ENCODE measurements around the gene PLA2G4C. TPM values are rescaled to one million over a fixed set of nuclear protein-coding genes. Genes with fewer than 3 reads are reported as not detected.
"Not testable (repeated sequence)": the region's sequence is repeated elsewhere in the genome, so short reads cannot be mapped to it uniquely, and the experiment has no call there.

Gene PLA2G4C
- total RNA-seq, 1 experiment from 2014 or later: 4.5 TPM

DNA sequence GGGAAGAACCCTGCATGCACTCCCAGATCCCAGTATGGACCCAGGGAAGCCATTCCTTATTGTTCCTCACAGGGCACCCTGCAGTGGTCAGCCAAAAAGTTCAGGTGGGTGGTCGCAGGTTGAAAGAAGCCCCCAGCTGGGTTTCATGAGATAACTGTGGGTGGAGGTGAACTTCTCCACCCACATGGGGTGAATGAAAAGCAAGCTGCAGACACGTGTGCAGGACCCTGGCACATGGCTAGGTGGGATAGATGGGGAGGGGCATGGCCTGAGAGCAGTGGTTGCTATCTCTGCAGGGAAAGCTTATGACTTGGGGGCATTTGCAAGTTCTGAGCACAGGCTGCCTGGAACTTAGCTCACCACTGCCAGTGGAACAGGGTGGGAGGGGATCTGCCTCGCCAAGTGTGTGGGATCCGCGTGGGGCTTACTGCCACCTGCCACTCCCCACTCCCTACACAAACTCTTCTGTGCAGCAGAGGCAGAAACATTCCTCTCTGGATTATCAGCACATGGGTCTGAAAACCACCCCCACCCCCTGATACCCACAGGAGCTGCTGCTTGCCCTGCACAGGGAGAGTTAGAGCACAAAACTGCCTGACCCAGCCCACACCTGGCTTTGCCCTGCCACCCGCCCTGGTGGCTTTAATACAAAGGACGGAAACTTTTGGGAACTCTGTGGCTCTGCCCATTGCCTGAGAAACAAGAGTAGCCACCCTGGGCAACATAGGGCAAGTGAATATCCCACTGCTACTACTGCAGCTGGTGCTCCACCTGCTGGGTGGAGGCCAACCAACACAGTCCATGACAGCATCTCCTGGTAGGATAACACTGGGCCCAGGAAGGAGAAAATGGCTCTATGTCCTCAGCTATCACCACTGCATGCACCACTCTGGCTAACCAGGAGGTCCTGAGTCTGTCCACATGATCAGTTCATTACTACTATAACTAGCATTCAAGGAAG, 24.4 kb downstream of the PLA2G4C start (continued):
- TF ChIP-seq, protein P1, sequence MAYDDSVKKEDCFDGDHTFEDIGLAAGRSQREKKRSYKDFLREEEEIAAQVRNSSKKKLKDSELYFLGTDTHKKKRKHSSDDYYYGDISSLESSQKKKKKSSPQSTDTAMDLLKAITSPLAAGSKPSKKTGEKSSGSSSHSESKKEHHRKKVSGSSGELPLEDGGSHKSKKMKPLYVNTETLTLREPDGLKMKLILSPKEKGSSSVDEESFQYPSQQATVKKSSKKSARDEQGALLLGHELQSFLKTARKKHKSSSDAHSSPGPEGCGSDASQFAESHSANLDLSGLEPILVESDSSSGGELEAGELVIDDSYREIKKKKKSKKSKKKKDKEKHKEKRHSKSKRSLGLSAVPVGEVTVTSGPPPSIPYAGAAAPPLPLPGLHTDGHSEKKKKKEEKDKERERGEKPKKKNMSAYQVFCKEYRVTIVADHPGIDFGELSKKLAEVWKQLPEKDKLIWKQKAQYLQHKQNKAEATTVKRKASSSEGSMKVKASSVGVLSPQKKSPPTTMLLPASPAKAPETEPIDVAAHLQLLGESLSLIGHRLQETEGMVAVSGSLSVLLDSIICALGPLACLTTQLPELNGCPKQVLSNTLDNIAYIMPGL (CRISPR knock-in tag; IDR thresholded peaks at IDR 0.05): no peak

DNA sequence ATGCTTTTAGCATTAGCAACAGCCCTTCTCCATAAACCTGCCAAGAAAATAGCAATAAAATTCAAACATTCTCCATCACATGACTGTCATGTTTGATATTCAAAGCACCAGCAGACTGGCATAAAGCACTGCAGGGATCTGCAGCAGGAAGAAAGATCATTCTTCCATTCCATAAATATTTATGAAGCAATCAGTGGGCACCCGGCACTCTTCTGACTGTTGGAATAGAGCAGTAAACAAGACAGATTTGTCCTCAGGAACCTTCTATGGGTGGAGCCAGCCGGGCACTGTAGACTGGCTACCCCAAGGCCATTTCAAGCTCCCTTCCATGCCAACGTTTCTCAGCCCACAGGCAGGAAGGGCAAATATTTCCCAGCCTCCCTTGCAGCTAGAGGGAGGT, 25.5 kb downstream of the PLA2G4C start:
- DNase-seq (ENCODE audit: low spot score): no peak
- CTCF ChIA-PET: interaction anchor here (1.0 to 3.3 kb wide), 2 partner anchors 80 to 122 kb away, joined by 3 to 21 read pairs; no protein-coding TSS in a partner anchor
- no peaks in the 10 kb centered on the region for H3K36me3 Mint-ChIP-seq
- H3K4me3 Mint-ChIP-seq: no peak overlapping the region
- no peak for ATAC-seq
- no peaks in the 10 kb centered on the region for H3K4me1 Mint-ChIP-seq
- no peaks in the 10 kb centered on the region; the same call in 1 of the 2 replicates for H3K27me3 Mint-ChIP-seq (ENCODE audit: low read depth)
- POLR2A ChIA-PET: no interaction called here
- H3K27ac Mint-ChIP-seq: no peak overlapping the region
- TF ChIP-seq GABPB1 (CRISPR knock-in tag; IDR thresholded peaks at IDR 0.05) (no peak), JAZF1 (CRISPR knock-in tag; IDR thresholded peaks at IDR 0.05) (no peak), MYBL2 (CRISPR knock-in tag; IDR thresholded peaks at IDR 0.05) (no peak), KAT7 (CRISPR knock-in tag; IDR thresholded peaks at IDR 0.05; ENCODE audit: borderline replicate concordance) (no peak)
- H3K9me3 Mint-ChIP-seq: peaks cover 9% of the 10 kb centered on the region; the same call in 1 of the 2 replicates

DNA sequence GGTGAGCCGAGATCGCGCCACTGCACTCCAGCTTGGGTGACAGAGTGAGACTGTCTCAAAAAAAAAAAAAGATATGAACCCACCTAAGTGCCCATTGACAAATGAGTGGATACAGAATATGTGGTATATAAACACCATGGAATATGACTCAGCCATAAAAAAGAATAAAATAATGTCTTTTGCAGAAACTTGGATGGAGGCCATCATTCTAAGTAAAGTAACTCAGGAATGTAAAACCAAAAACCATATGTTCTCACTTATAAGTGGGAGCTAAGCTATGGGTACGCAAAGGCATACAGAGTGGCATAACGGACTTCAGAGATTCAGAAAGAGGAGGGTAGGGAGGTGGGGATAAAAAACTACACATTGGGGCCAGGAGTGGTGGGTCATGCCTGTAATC, 29.5 kb downstream of the PLA2G4C start:
- TF ChIP-seq RELA (CRISPR knock-in tag; IDR thresholded peaks at IDR 0.05; ENCODE audit: borderline replicate concordance) (no peak), JAZF1 (CRISPR knock-in tag; IDR thresholded peaks at IDR 0.05) (no peak), FOXP1 (CRISPR knock-in tag; IDR thresholded peaks at IDR 0.05; ENCODE audit: borderline replicate concordance) (no peak), PRRX2 (CRISPR knock-in tag; IDR thresholded peaks at IDR 0.05) (no peak), ZNF121 (CRISPR knock-in tag; IDR thresholded peaks at IDR 0.05) (no peak), IRF2 (CRISPR knock-in tag; IDR thresholded peaks at IDR 0.05; ENCODE audit: borderline replicate concordance, low read depth) (no peak), NFATC4 (CRISPR knock-in tag; IDR thresholded peaks at IDR 0.05) (no peak)
- Mint-ChIP-seq H3K27ac (no peak overlapping the region), H3K4me3 (no peak overlapping the region), H3K4me1 (no peaks in the 10 kb centered on the region), H3K9me3 (peaks cover 6% of the 10 kb centered on the region; the same call in 1 of the 2 replicates), H3K36me3 (no peaks in the 10 kb centered on the region), H3K27me3 (ENCODE audit: low read depth) (no peaks in the 10 kb centered on the region; the same call in 1 of the 2 replicates)
- DNase-seq (ENCODE audit: low spot score) (no peak), ATAC-seq (no peak)
- CTCF ChIA-PET: no interaction called here
- POLR2A ChIA-PET: no interaction called here

DNA sequence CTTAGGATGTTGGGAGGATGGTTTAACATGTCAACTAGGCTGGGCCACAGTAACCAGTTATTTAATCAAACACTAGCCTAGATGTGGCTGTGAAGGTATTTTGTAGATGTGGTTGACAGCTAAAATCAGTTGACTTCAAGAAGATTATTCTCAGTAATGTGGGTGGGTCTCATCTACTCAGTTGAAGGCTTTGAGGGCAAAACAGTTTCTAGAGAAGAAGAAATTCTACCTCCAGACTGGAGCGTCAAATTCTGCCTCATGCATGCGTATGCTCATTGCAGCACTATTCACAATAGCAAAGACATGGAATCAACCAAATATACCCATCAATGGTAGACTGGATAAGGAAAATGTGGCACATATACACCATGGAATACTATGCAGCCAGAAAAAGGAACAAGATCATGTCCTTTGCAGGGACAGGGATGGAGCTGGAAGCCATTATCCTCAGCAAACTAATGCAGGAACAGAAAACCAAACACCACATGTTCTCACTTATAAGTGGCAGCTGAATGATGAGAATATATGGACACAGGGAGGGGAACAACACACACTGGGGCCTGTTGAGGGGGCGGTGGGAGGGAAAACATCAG, 40.3 kb downstream of the PLA2G4C start:
- H3K9me3 Mint-ChIP-seq; H3K36me3 Mint-ChIP-seq; ATAC-seq; POLR2A ChIA-PET; H3K4me1 Mint-ChIP-seq; H3K27me3 Mint-ChIP-seq (ENCODE audit: low read depth); H3K27ac Mint-ChIP-seq; DNase-seq (ENCODE audit: low spot score); H3K4me3 Mint-ChIP-seq: not testable (repeated sequence)
- CTCF ChIA-PET: interaction anchor here (0.6 to 1.4 kb wide), 12 partner anchors 9 to 294 kb away, joined by 3 to 16 read pairs (median 3); partner anchors contain the start of genes CABP5, PLA2G4C, SYNGR4 and TMEM143

DNA sequence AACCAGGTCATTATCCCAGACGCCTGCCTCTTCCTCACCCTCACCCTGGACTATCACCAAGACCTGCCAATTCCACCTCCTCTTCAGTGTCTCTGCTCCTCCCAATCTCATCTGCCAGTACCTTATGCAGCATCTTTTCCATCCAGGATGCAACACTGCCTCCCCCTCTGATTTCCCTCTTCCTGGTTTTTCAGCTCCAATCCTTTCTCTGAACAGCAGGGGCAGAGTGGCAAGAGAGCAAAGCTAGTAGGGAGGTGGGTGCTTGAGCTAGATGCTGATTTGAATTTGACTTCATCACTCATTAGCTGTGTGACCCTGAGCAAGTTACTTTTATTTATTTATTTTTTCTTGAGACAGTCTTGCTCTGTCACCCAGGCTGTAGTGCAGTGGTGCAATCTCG, 41.2 kb downstream of the PLA2G4C start:
- POLR2A ChIA-PET: interaction anchor here (0.6 kb wide), 1 partner anchor 47 kb away, joined by 5 read pairs; no protein-coding TSS in a partner anchor
- no peak for TF ChIP-seq FOXP1 (CRISPR knock-in tag; IDR thresholded peaks at IDR 0.05; ENCODE audit: borderline replicate concordance)
- TF ChIP-seq, protein P2, sequence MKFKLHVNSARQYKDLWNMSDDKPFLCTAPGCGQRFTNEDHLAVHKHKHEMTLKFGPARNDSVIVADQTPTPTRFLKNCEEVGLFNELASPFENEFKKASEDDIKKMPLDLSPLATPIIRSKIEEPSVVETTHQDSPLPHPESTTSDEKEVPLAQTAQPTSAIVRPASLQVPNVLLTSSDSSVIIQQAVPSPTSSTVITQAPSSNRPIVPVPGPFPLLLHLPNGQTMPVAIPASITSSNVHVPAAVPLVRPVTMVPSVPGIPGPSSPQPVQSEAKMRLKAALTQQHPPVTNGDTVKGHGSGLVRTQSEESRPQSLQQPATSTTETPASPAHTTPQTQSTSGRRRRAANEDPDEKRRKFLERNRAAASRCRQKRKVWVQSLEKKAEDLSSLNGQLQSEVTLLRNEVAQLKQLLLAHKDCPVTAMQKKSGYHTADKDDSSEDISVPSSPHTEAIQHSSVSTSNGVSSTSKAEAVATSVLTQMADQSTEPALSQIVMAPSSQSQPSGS (CRISPR knock-in tag; IDR thresholded peaks at IDR 0.05; ENCODE audit: borderline replicate concordance, low read depth): no peak

More for the DNA sequence above, 41.2 kb downstream of the PLA2G4C start:
- DNase-seq (ENCODE audit: low spot score) (peak; percentile 17), ATAC-seq (peak; percentile 74)
- Mint-ChIP-seq H3K9me3 (peaks cover 14% of the 10 kb centered on the region), H3K36me3 (peaks cover 5% of the 10 kb centered on the region; the same call in 1 of the 2 replicates), H3K4me1 (peaks cover 10% of the 10 kb centered on the region), H3K4me3 (no peak overlapping the region), H3K27ac (no peak overlapping the region), H3K27me3 (ENCODE audit: low read depth) (peaks cover 4% of the 10 kb centered on the region; the same call in 1 of the 2 replicates)
- CTCF ChIA-PET: interaction anchor here (0.6 to 1.4 kb wide), 16 partner anchors 8 to 294 kb away, joined by 3 to 16 read pairs (median 3); partner anchors contain the start of genes CABP5, PLA2G4C, SYNGR4 and TMEM143

Data from WTC11 (cell line).